ENCODE data around the gene AFF3.
A peak's percentile ranks its signal among the peaks of the same experiment; 100 is the strongest.

Gene AFF3

DNA sequence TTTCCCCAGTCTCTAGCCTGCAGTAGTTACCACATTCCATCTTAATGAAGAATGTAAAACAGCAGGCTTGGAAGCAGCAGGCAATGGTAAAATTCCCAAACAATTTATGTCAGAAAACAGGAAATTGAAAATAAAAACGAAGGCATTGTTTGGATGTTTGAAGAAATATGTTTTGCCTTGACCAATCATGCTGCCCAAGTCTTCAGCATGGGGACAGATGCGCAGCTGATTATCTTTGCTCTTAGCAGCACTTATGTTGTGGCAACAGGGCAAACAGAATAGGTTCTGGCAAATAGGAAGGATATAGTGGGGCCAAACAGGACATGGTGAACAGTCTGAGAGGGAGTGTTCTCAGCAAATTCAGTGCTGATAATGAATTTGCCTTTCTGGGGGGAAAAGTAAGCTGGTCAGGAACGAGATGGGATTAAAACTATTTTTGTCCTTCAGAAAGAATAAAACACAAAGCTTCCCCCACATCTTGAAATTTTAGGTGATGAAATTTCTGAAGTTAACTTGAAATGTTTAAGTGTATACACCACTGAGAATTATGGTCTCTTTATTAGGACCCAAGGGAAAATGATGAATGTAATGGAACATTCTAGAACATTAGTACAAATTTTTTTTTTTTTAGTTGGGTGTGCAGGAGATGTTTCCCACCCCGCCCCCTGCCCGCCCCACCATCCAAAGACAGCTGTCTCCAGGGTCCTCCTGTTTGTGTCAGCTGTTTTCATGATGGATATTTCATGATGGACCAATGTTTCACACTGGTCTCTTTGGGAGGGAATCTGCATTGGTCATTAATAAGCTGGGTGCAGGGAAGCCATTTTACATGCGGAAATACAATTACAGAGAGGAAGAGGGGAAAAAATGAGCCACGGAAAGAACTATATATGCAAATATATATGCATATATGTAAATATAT, 413.0 kb downstream of the AFF3 start:
- H3K27ac ChIP-seq (ENCODE audit: low read depth, low read length), result no peak overlapping the region

DNA sequence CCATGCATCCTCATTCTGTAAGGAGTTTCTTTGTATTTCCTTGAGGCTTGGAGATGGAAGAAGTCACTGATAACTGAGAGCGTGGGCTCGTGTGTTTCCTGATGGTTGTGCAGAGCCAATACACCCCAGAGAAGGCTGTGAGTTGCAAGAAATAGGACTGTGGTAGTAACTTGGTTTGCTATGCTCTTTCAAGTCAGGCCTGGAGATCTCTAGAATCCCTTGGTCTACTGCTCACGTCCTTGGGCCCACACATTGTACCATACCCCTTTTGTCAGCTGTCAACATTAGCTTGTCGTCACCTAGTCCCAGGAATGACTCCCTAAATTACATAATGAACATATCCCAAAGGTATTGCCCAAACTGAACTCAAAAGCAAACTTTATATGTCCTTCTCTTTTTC, 414.2 kb downstream of the AFF3 start:
- H3K9me2 ChIP-seq (replicated peaks; ENCODE audit: control insufficient read depth, low read length), result no peaks in the 10 kb centered on the region
- no peaks in the 10 kb centered on the region for H3K36me3 ChIP-seq (ENCODE audit: control insufficient read depth, low read length)
- no peaks in the 10 kb centered on the region for H4K20me1 ChIP-seq (ENCODE audit: control insufficient read depth, insufficient read depth, low read depth, low read length)
- TF ChIP-seq, protein P1, sequence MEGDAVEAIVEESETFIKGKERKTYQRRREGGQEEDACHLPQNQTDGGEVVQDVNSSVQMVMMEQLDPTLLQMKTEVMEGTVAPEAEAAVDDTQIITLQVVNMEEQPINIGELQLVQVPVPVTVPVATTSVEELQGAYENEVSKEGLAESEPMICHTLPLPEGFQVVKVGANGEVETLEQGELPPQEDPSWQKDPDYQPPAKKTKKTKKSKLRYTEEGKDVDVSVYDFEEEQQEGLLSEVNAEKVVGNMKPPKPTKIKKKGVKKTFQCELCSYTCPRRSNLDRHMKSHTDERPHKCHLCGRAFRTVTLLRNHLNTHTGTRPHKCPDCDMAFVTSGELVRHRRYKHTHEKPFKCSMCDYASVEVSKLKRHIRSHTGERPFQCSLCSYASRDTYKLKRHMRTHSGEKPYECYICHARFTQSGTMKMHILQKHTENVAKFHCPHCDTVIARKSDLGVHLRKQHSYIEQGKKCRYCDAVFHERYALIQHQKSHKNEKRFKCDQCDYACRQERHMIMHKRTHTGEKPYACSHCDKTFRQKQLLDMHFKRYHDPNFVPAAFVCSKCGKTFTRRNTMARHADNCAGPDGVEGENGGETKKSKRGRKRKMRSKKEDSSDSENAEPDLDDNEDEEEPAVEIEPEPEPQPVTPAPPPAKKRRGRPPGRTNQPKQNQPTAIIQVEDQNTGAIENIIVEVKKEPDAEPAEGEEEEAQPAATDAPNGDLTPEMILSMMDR (IDR thresholded peaks at IDR 0.05; ENCODE audit: low read depth, low read length, poor library complexity, severe bottlenecking), result no peak
- TF ChIP-seq EZH2phosphoT487 (IDR thresholded peaks at IDR 0.05; ENCODE audit: borderline replicate concordance, low read length), result no peak
- no peak overlapping the region for H3K27ac ChIP-seq (ENCODE audit: low read depth, low read length)
- H3K4me2 ChIP-seq (ENCODE audit: low read length), result no peak overlapping the region
- peaks cover 27% of the 10 kb centered on the region for H3K4me1 ChIP-seq (ENCODE audit: control insufficient read depth, low read length)
- H3K79me2 ChIP-seq (ENCODE audit: control insufficient read depth, low read length), result no peaks in the 10 kb centered on the region
- H3K9me3 ChIP-seq (ENCODE audit: control insufficient read depth, insufficient read depth, low read length), result no peaks in the 10 kb centered on the region
- no peaks in the 10 kb centered on the region for H3K27me3 ChIP-seq (ENCODE audit: control insufficient read depth, low read length)
- H3F3A ChIP-seq (ENCODE audit: control insufficient read depth, insufficient read depth), result 0 out of 2 replicates have a peak, but pooled peaks cover 2% of the 10 kb centered on the region
- no peak overlapping the region for H3K4me3 ChIP-seq (ENCODE audit: low read length)

More for the DNA sequence above, 413.0 kb downstream of the AFF3 start:
- Histone ChIP-seq H3K9me2 (replicated peaks; ENCODE audit: control insufficient read depth, low read length) (no peaks in the 10 kb centered on the region), H3K27me3 (ENCODE audit: control insufficient read depth, low read length) (no peaks in the 10 kb centered on the region), H4K20me1 (ENCODE audit: control insufficient read depth, insufficient read depth, low read depth, low read length) (no peaks in the 10 kb centered on the region), H3K79me2 (ENCODE audit: control insufficient read depth, low read length) (no peaks in the 10 kb centered on the region), H3F3A (ENCODE audit: control insufficient read depth, insufficient read depth) (0 out of 2 replicates have a peak, but pooled peaks cover 2% of the 10 kb centered on the region), H3K36me3 (ENCODE audit: control insufficient read depth, low read length) (no peaks in the 10 kb centered on the region), H3K4me1 (ENCODE audit: control insufficient read depth, low read length) (peaks cover 27% of the 10 kb centered on the region), H3K4me2 (ENCODE audit: low read length) (no peak overlapping the region), H3K9me3 (ENCODE audit: control insufficient read depth, insufficient read depth, low read length) (no peaks in the 10 kb centered on the region), H3K4me3 (ENCODE audit: low read length) (no peak overlapping the region)
- TF ChIP-seq, protein P1 (IDR thresholded peaks at IDR 0.05; ENCODE audit: low read depth, low read length, poor library complexity, severe bottlenecking), result no peak
- no peak for TF ChIP-seq EZH2phosphoT487 (IDR thresholded peaks at IDR 0.05; ENCODE audit: borderline replicate concordance, low read length)

DNA sequence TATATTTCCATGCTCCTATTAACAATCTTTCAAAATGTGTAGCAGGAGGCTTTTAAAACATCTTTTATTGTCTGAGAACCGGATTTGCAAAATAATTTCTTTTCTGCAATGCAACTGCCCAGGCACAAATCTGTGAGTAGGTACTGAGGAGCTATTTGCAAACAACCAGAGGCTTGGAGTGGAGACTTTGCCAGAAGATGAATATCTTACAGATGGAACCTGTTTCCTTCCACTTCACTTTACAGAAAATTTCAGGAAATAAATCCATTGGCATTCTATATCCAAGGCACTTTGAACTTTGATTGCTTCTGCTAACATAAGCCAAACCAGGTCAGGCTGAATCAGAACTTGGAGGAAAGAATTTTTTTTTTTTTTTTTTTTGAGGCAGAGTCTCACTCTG, 415.2 kb downstream of the AFF3 start:
- H3K36me3 ChIP-seq (ENCODE audit: control insufficient read depth, low read length), result no peaks in the 10 kb centered on the region
- no peak overlapping the region for H3K4me3 ChIP-seq (ENCODE audit: low read length)
- no peaks in the 10 kb centered on the region for H3K79me2 ChIP-seq (ENCODE audit: control insufficient read depth, low read length)
- no peaks in the 10 kb centered on the region for H3K27me3 ChIP-seq (ENCODE audit: control insufficient read depth, low read length)
- H3K9me3 ChIP-seq (ENCODE audit: control insufficient read depth, insufficient read depth, low read length), result peaks cover under 1% of the 10 kb centered on the region; the same call in 1 of the 2 replicates
- no peak overlapping the region for H3K27ac ChIP-seq (ENCODE audit: low read depth, low read length)
- H3K9me2 ChIP-seq (replicated peaks; ENCODE audit: control insufficient read depth, low read length), result no peaks in the 10 kb centered on the region
- no peak for TF ChIP-seq EZH2phosphoT487 (IDR thresholded peaks at IDR 0.05; ENCODE audit: borderline replicate concordance, low read length)
- TF ChIP-seq, protein P1 (IDR thresholded peaks at IDR 0.05; ENCODE audit: low read depth, low read length, poor library complexity, severe bottlenecking), result no peak
- peak overlapping the region; percentile 3 for H3K4me2 ChIP-seq (ENCODE audit: low read length)
- 0 out of 2 replicates have a peak, but pooled peaks cover 2% of the 10 kb centered on the region for H3F3A ChIP-seq (ENCODE audit: control insufficient read depth, insufficient read depth)
- no peaks in the 10 kb centered on the region for H4K20me1 ChIP-seq (ENCODE audit: control insufficient read depth, insufficient read depth, low read depth, low read length)
- peaks cover 27% of the 10 kb centered on the region for H3K4me1 ChIP-seq (ENCODE audit: control insufficient read depth, low read length)
